NCI-H187 treated with DMSO at 0.1 percent for 48 hours (cell line): ENCODE measurements around the gene KCNN2.

Source experiments
- DNase-seq: peaks from one replicate; lab custom pipeline; 2025; lab: John Stamatoyannopoulos, UW

Gene KCNN2

DNA sequence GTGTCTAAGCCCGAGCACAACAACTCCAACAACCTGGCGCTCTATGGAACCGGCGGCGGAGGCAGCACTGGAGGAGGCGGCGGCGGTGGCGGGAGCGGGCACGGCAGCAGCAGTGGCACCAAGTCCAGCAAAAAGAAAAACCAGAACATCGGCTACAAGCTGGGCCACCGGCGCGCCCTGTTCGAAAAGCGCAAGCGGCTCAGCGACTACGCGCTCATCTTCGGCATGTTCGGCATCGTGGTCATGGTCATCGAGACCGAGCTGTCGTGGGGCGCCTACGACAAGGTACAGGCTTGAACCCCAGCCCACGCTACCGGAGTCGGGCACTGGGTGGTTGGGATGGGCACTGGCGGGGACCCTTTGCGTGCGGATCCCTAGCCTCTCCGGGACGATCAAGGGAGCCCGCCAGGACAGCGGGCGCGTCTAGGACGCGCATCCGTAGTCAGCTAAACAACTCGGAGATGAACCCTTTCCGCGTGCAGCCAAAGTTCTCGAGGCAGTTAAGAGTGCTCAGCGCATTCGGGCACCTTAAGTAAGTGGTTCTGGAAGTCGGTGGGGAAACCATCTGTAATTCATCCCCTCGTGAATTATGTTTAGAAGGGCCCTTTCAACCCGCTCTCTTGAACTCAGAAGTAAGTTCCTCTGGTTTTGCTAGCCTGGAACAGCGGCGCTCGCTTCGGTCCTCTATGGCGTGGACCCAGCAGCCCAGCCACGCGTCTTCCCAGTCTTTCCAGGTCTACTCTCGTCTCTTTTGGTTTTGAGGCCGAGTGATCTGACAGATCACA is 1.3 kb downstream of the KCNN2 start:
- no peak for DNase-seq

DNA sequence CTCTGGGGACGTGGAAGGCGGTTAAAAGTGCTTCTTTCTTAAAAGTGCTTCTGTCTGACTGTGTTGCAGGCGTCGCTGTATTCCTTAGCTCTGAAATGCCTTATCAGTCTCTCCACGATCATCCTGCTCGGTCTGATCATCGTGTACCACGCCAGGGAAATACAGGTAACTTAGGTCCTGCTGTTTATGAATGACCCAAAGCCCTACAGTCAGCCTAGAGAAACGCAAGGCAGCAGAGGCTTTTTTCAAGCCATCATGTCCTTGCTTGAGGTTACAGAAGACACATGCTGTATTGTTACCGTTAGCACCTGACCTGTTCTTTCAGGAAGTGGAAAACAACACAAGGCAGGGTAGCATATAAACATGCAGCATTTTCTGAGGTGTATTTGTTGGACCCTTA is 2.0 kb downstream of the KCNN2 start:
- no peak for DNase-seq

DNA sequence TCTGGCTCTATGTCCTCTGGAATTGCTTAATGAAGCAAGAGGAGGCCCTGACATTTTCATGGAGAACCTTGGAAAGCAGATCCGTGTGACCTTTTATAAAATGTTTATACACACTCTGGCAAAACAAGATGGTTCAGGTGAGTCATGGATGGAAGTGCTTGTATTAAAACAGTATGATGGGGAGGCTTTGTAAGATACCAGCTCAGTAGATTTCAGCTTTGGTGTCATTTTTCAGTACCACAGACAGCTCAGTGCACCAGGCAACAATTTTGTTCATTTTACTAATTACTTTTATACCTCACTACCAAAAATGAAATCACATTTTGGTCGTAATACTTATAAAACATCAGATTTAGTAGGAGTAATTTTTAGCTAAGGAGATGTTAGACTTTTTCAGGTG is 5.2 kb downstream of the KCNN2 start:
- DNase-seq: no peak

DNA sequence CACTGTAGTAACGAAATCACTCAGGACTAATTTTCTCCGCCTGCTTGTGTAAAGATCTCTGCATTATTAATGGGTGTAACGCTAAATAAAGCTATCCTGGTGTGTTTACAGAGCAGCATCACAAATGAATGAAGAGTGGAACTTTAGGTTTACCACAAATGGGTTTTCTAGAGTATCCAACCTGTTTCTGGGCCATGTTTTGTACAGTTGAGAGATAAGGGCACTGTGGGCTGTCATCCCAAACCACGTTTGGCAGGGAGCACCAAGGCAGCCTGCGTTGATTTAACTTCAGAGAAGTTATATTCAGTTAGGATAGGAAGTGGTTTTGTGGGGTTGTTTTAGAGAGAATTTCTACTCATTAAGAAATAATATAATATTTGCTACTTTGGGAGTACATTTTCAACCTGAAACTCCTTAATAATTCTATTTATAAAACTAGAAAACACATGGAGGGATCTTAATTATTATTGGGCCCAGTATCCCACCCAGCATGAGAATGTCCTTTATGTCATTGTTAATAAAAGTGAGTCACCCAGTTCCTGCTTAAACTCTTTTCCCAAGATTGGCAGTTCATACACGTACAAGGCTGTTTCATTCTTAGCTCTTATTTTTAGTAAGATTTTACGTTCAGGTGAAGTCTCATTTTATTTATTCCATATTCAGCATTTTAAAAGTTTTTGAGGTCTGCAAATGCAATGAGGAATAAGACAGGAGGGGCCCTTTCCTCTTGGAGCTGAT is 8.0 kb downstream of the KCNN2 start:
- no peak for DNase-seq

DNA sequence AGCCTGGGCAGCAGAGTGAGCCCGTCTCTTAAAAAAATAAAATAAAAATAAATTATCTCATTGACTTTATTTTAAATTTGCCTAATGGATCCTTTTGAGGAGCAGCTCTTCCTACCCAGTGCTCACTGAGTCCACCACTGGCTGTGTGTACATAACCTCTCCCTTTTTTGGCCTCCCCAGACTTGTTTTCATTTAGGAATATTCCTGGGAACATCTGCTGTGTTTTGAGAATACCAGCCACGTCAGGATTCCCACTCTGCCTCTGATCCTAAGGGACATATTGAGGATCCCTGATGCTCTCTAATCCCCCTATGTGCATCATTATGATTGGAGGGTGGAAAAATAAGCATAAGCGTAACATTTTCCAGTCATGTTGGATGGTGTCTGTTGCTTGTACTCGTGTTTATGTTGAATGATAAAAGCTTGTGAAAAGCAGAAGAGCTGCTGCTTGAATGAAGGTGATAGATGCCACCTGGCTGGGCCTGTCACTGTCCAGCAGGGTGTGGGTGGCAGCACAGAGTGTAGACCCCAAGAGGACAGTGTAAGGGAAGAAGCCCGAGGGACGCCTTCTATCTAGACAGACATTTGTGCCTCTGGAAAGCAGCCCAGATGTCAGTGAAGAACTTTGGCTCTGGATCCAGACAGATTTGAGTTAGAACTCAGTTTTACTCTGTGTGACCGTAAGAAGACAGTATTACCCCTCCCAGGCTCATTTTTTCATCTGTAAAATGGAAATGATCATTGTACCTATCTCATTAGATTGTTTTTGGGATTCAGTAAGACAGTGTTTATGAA is 15.4 kb downstream of the KCNN2 start:
- DNase-seq: no peak

DNA sequence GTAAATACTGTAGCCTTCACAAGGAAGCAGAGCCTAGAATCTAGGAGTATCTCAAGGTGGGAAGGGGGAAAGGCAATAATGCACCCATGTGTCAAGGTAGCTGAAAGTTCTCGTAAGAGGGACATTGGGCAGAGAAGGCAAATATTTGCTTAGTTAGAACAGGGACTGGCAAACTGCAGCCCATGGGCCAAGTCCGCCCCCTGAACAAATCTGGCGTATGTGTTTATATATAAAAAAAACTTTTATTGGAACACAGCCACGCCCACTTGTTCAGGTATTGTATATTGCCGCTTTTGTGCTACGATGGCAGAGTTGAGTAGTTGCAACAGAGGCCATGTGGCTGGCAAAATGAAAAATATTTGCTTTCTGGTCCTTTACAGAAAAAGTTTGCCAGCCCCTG is 16.1 kb downstream of the KCNN2 start:
- DNase-seq: no peak

DNA sequence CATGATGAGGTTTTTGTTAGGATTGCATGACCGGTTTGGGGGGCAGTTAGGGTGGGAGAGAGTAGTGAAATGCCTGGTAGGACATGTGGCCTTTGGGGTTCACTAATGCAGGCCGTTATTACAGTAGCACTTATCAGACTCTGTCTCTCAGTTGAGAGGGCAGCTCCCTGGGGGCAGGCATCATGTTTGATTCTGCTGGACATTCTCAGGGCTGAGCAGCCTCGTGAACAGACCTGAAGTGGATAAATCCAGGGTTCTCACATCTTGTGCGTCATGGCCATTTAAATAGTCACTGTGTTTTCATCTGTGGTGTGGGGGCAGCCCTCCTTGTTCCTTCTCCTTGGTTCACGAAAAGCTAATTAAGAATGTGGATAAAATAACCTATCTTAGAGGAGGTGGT is 18.9 kb downstream of the KCNN2 start:
- DNase-seq: no peak

DNA sequence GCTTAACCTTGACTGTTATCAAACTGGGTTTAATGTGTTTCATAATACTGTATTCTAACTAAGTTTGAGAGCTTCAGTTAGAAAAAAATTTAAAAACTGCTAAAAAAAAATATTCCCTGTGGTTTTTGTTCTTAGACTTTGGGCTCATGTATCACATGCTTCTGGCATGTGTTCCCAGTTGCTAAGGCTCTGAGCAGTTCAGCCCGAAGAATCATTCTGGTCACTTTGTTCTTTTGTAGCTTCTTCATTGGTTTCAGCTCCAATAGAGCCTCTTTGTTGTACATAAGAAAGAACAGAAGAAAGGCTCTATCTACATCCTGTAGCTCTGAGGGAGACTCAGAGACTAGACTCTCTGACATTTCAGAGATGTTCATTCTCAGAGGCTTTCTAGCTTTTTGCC is 25.6 kb downstream of the KCNN2 start:
- DNase-seq: no peak

DNA sequence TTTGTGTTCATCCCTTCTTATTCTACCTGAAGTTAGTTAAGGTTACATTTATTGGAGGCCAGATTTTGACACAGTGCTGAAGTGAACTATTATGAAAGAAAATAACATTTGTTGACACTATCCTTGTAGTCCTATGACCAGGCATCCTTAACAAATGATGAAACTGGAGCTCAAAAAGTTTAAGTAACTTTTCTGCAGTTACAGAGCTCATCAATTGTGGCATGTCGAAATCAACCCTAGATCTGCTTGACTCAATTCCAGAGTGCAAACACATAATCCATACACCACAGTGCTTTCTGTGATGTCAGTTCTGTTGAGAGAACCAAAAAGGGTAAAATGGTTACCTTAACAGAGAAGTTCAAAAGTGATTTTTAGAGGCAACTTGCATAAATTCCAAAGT is 28.6 kb downstream of the KCNN2 start:
- DNase-seq: no peak

DNA sequence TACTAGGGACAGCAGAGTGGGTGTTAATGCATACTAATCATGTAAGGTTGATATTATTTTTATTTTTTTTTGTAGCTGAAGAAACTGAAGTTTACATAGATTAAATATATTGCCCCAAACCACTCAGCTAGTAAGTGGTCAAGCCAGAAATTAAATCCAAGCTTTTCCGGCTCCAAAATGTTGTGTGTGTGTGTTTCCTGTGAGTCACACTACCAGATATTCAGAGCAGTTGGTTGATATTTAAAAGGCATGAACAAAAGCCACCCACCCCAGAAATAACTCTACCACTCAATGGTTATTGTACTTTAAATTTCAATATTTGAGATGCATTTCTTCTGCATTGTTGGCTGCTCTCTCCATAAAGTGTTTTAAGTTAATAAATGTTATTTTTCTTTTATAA is 29.5 kb downstream of the KCNN2 start:
- DNase-seq: no peak

DNA sequence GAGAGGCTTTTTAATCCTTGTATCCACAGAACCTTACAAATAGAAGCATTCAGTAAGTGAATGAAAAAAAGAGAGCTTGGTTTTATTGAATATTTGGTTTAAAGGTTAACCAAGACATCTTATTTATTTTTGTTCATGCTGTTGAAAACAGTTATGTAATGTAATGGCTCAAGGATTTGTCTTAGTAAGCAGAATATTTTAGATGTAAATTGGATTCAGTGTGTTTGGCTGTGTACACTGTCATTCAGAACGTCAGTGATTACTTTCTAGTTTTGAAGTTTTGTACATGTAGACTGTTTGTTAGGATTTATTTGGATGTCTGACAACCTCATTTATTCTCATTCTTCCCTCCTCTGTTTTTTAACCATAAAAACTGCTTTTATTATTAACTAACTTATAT is 31.3 kb downstream of the KCNN2 start:
- no peak for DNase-seq

DNA sequence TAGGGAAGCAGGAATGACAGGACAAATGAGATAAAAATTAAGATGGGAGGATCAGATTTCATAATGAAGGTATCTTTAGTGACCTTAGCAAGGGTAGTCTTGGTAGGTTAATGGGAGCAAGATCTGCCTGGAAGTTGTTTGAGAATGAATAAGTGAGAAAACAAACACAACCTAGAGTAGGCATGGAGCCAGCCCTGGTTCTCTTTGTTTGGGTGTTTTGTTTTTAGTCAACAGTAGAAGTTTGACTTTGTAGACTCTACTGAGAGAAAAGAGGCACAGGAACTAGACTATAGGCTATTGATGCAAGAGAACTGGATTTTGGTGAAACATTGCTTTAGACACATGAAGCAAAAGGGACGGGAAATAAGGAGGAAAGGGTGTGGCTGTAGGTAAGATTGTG is 40.3 kb downstream of the KCNN2 start:
- DNase-seq: no peak

DNA sequence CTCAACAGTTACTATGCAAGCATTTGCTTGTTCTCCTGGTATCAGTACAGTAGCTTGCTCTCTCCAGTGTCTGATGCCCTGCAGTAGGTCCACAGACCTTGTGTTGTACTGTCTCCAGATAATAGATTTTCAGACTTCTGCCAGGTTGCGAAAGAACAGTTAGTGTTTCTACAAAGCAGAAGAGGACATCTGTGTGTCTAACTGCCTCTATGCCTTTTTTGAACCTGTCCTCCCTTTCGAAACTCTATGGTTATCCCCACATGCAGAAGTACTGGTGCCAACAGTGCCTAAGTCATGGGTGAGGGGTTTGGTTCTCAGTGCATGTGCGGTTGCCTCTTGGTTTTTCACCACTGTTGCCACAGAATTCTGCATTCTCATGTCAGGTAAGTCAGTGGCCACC is 45.9 kb downstream of the KCNN2 start:
- DNase-seq: no peak

DNA sequence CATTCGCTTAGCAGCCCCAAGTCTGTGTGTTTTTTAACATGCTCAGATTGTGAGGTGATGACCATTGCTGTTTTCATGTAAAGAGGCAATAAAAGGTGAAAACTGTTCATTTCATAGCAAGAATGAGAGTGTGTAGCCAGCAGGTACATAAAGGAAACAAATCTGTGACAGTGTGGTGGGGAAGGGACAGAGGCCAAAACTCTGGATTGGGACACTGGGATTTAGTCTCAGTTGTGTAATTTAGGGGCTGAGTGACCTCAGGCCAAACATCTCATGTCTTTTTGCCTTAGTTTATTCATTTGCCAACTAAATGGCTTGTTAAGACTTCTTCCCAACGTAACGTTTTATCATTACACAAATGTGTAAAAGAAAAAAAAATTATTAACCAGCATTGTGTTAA is 47.0 kb downstream of the KCNN2 start:
- DNase-seq: no peak

DNA sequence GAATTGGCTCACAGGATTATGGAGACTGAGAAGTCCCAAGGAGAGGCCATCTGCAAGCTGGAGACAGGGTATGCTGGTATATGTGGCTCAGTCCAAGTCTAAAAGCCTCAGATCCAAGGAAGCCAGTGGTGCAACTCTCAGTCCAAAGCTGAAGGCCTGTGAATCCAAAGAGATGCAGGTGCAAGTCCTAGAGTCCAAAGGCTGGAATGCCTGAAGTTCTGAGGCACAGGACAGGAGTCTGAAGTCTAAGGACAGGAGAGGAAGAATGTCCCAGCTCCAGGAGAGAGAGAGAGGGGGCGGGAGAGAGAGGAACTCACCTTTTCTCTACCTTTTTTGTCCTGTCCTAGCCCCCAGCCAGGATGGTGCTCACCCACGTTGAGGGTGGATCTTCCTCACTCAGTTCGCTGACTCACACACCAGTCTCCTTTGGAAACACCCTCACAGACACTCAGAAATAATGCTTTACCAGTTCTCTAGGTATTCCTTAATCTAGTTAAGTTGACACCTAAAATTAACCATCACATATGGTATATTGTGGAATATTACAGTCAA is 49.6 kb downstream of the KCNN2 start:
- DNase-seq: no peak

DNA sequence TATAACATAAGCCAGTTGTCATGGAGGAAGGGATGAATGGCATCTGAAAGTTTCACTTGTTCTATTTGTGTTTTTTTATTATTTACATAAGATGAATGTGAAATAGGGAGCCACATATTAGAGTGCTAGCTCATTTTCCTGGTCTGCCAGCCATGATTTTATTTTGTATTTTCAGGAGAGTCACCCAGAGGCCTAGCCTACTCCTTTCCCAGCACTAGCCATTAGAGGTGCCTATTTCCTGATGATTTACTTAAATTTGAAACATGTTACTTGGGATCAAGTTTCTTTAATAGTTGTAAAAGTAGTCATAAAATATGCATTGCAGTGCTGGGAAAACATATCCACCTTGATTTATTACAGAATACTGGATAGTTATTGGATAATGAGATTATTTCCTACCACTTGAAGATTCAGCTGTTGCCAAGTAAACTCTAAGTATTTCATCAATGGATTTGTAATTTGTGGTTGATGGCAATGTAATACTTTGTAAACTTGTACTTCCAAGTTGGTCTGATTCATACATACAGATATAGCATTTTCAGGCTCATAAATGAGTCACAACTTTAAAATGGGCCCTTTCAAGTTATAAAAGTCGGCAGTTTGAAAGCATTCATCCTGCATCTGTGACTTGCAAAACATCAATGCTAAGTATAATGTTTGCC is 50.8 kb downstream of the KCNN2 start:
- no peak for DNase-seq

DNA sequence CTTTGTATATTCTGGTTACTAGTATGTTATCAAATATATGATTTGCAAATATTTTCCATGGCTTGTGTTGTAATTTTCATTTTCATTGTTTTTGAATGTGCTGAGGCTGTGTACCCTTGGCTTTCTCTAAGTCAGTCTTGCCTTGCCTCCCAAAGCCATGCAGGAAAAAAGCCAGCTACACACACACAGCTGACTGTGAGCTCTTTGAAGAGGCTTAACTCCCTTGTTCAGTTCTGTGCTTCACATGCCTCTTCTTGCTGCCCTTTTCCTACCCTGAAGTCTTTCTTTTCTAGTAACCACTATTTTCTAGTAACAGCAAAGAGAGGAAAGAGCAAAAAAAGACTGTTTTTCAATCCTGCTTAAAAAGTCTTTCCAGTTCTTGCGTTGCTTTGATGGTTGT is 53.9 kb downstream of the KCNN2 start:
- DNase-seq: no peak

DNA sequence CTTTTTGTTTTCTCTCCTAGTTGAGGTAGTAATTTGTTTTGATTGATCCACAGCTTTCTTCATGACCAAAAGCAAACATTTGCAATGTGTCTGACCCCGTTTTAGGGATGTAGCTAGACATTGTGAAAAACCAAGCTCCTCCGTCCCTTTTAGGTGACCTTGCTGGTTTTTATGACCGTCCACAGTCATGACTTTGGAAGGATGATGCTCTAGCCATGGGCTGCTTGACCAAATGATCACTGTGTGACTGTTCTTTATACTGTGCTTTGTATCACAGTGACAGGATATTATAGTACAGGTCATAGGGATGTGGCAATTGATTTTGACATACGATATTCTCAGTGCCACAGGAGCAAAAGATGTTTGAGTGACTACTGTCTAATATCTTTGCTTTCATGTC is 54.4 kb downstream of the KCNN2 start:
- DNase-seq: no peak

DNA sequence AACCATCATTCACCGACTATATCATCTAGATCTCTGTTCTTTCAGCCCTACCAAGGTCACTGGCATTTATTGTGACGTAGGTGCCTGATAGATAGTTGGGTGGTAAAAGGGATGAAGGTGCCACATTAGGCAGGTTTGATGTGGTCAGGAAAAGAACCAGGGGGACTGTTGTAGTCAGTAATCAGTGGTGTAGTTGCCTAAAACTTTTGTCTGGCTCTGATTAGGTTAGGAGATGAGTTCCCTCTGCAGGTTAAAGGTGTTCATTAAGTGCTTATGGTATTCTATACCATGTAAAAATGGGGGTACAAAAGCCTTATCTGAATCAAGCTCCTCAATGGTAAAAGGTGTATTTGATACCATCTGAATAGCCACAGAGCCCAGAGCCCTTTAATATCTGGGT is 55.6 kb downstream of the KCNN2 start:
- DNase-seq: no peak

DNA sequence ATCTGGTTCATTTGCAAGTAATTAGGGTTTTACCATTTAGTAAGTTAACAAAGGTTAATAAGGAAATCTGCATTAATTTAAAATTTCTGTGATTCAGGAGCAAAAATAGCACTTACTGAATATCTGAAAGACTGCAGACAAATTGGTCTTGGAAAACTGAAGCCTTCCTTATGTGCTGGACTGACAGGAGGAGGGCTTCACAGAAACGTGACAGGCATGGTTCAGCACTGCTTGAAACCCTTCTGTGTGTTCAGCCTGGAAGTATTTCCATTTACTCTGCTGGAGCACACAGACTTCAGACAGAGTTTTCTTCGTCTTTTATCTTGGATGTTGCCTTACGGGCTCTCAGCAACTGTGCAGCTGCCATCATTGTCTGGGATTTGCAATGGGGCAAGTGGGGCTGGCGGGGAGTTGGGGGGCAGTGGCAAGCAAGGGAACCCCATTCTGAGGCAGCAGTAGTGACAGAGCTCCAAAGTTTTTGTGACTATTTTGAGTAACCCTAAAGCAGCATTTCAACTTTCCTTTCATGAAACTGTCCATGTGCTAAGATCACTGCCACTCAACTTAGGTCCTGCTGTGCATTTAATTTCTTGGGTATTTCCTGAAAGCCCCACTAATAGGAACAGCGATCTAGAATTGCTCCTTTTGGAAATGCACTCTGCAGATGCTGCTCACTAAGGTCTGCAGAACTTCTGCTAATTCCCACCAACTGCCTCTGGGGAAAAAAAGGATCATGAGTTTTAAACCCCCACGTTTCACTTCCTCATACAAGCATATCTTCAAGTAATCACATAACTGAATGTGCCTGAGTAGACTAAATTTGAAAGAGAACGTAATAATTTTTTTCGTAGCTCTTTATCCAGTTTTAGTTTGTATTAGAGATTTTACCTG is 56.6 kb downstream of the KCNN2 start:
- no peak for DNase-seq

DNA sequence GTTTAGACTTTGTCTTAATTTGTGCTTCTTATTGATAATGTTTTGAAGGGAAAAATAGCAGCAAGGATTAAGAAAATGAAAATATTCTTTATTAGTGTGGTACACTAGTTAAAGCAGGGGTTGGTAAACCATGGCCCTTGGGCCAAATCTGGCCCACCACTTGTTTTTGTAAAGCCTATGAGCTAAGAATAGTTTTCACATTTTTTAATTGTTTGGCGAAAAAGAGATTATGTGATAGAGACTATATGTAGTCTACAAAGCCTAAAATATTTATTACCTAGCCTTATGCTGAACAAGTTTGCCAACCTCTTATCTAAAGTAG is 57.2 kb downstream of the KCNN2 start:
- DNase-seq: no peak
